ENCODE measurements around the gene PIEZO1.
A peak's percentile ranks its signal among the peaks of the same experiment; 100 is the strongest.

Gene PIEZO1

GRCh38 chr16:88691924-88692560 is 93.0 kb downstream of the PIEZO1 start:
- DNase-seq (ENCODE audit: low read depth), result no peak

GRCh38 chr16:88691129-88691813 is 93.7 kb downstream of the PIEZO1 start:
- no peak for DNase-seq (ENCODE audit: low read depth)

- no peak for DNase-seq (ENCODE audit: low read depth)
These were observed 94.5 kb downstream of the PIEZO1 start for GRCh38 chr16:88690341-88691128.

GRCh38 chr16:88688013-88688778 is 96.8 kb downstream of the PIEZO1 start:
- no peak for DNase-seq (ENCODE audit: low read depth)

GRCh38 chr16:88687676-88688012 is 97.4 kb downstream of the PIEZO1 start:
- DNase-seq (ENCODE audit: low read depth), result no peak

GRCh38 chr16:88687254-88687576 is 97.8 kb downstream of the PIEZO1 start:
- DNase-seq (ENCODE audit: low read depth), result no peak

- DNase-seq (ENCODE audit: low read depth), result peak; percentile 75
These were observed 98.4 kb downstream of the PIEZO1 start, which contains the start of gene SNAI3 for GRCh38 chr16:88686439-88687253. Gene SNAI3 (minus strand): TSS chr16:88686507. CDS start chr16:88686406, 101 bp downstream.

- no peak for DNase-seq (ENCODE audit: low read depth)
These were observed 99.0 kb downstream of the PIEZO1 start for GRCh38 chr16:88686062-88686438.

- DNase-seq (ENCODE audit: low read depth), result peak; percentile 63
These were observed 99.6 kb downstream of the PIEZO1 start for GRCh38 chr16:88685156-88686061.

GRCh38 chr16:88684569-88685155 is 100.4 kb downstream of the PIEZO1 start:
- no peak for DNase-seq (ENCODE audit: low read depth)

- no peak for DNase-seq (ENCODE audit: low read depth)
These were observed 103.1 kb downstream of the PIEZO1 start for GRCh38 chr16:88681709-88682451.

- no peak for DNase-seq (ENCODE audit: low read depth)
These were observed 103.8 kb downstream of the PIEZO1 start for GRCh38 chr16:88681084-88681680.

- DNase-seq (ENCODE audit: low read depth), result no peak
These were observed 104.4 kb downstream of the PIEZO1 start for GRCh38 chr16:88680554-88681083.

- no peak for DNase-seq (ENCODE audit: low read depth)
These were observed 106.6 kb downstream of the PIEZO1 start for GRCh38 chr16:88678224-88678979.

- no peak for DNase-seq (ENCODE audit: low read depth)
These were observed 107.3 kb downstream of the PIEZO1 start for GRCh38 chr16:88677721-88678120.

GRCh38 chr16:88676502-88677242 is 108.3 kb downstream of the PIEZO1 start:
- DNase-seq (ENCODE audit: low read depth), result no peak

GRCh38 chr16:88673716-88674379 is 111.2 kb downstream of the PIEZO1 start:
- DNase-seq (ENCODE audit: low read depth), result no peak
